HepG2 (cell line): ENCODE measurements around the gene ORM1. TPM values are rescaled to one million over a fixed set of nuclear protein-coding genes. Genes with fewer than 3 reads are reported as not detected.

Experiments
- ATAC-seq: fragments of 200-7000 bp; cut with Tn5 transposase; 3 replicates; pipeline ENCODE4 v1.9.1; 2020; ENCODE audit warnings: mild to moderate bottlenecking, moderate library complexity
- BruUV-seq: library from RNA; stranded (reverse); fragments of 400-500 nt; replicated peaks from 2 replicates; lab custom pipeline; 2021; lab: Mats Ljungman, UMichigan
- CTCF ChIA-PET: fragments of 300-600 bp; formaldehyde crosslinking; extraction: SDS; loops from one replicate; lab custom pipeline; 2021; ENCODE audit warnings: low total read pairs, inconsistent platforms, low intra/inter-chr PET ratio; lab: Yijun Ruan, JAX
- POLR2A ChIA-PET: fragments of 350-600 bp; sonication (Branson Sonifier 250); formaldehyde crosslinking; loops from one replicate; lab custom pipeline; 2020; ENCODE audit warnings: antibody characterized with exemption, inconsistent platforms; lab: Yijun Ruan, JAX
- DNase-seq: peaks from one replicate; pipeline ENCODE4 v3.0.0-alpha.2; 2015; ENCODE audit warnings: low spot score
- FAIRE-seq: peaks from 3 replicates; lab custom pipeline; 2011; peaks lifted over from hg19 to GRCh38; lab: Jason Lieb, UNC
- H2AFZ ChIP-seq: one replicate; pipeline ENCODE4 v1.6.1; 2011; ENCODE audit warnings: low read length, inconsistent platforms
- H3K27ac ChIP-seq: fragments of 300-600 bp; 3 replicates; pipeline ENCODE4 v1.8.0; 2011; ENCODE audit warnings: mixed run types, mild to moderate bottlenecking, mixed read lengths, low read length, inconsistent platforms; ENCODE audit not compliant: insufficient read depth; ENCODE audit errors: extremely low read length
- H3K27me3 ChIP-seq, 2 experiments: fragments of 200-600 bp in 1 of 2; 2 replicates in 1 of 2; 3 replicates in 1 of 2; pipeline versions ENCODE4 v1.6.0 to v1.8.0; 2011; ENCODE audit warnings: low read length in 2 of 2, mild to moderate bottlenecking in 2 of 2, moderate library complexity in 2 of 2, inconsistent platforms in 1 of 2; ENCODE audit not compliant: insufficient read depth in 2 of 2, control insufficient read depth in 1 of 2
- H3K36me3 ChIP-seq, 2 experiments: fragments of 200-600 bp in 1 of 2; replicated peaks in 1 of 2; 2 replicates in 1 of 2; 3 replicates in 1 of 2; pipeline versions ENCODE4 v1.5.1 to v1.8.0; 2011; ENCODE audit warnings: low read length in 2 of 2, inconsistent platforms in 1 of 2; ENCODE audit not compliant: insufficient read depth in 2 of 2, control insufficient read depth in 1 of 2
- H3K4me1 ChIP-seq: 2 replicates; pipeline ENCODE4 v1.5.1; 2012; ENCODE audit warnings: low read length, inconsistent platforms; ENCODE audit not compliant: insufficient read depth
- H3K4me2 ChIP-seq: 2 replicates; pipeline ENCODE4 v1.6.0; 2011; ENCODE audit warnings: low read depth, low read length, inconsistent platforms
- H3K4me3 ChIP-seq, 3 experiments: fragments of 200-600 bp in 1 of 3; sonication (generic), shearing (Covaris generic) in 1 of 3; replicated peaks in 1 of 3; 2 replicates each; pipeline ENCODE4 v1.5.1; 2011 to 2016; ENCODE audit warnings: low read length in 3 of 3, inconsistent platforms in 2 of 3, low read depth in 2 of 3, mild to moderate bottlenecking in 2 of 3, control low read depth in 1 of 3, mixed read lengths in 1 of 3; ENCODE audit not compliant: insufficient read depth in 1 of 3
- H3K79me2 ChIP-seq: one replicate; pipeline ENCODE4 v1.6.1; 2011; ENCODE audit warnings: low read length, inconsistent platforms; ENCODE audit not compliant: insufficient read depth
- H3K9ac ChIP-seq: 2 replicates; pipeline ENCODE4 v1.6.0; 2011; ENCODE audit warnings: mild to moderate bottlenecking, low read depth, low read length, inconsistent platforms; ENCODE audit not compliant: insufficient read depth
- H3K9me3 ChIP-seq: 2 replicates; pipeline ENCODE4 v1.5.1; 2012; ENCODE audit warnings: mild to moderate bottlenecking, low read length
- H4K20me1 ChIP-seq: 2 replicates; pipeline ENCODE4 v1.6.0; 2011; ENCODE audit warnings: inconsistent platforms, mild to moderate bottlenecking, low read length, moderate library complexity; ENCODE audit not compliant: insufficient read depth
- EP300 ChIP-seq, 3 experiments: sonication (generic) in 1 of 3; formaldehyde crosslinking in 1 of 3; IDR thresholded peaks; 2 replicates each; pipeline versions ENCODE4 v1.5.1 to v1.6.1; 2011 to 2020; ENCODE audit warnings: low read depth in 2 of 3, low read length in 2 of 3, borderline replicate concordance in 1 of 3, improper control_type of control experiment in 1 of 3, mild to moderate bottlenecking in 1 of 3, missing genetic modification reagents in 1 of 3, moderate library complexity in 1 of 3
- IKZF1 ChIP-seq: fragments of 450-650 bp; IDR thresholded peaks from 2 replicates; pipeline ENCODE4 v1.7.1; 2016
- KAT2B ChIP-seq: fragments of 150-350 bp; IDR thresholded peaks from 2 replicates; pipeline ENCODE4 v1.6.1; 2014; ENCODE audit warnings: low read depth, low read length, borderline replicate concordance
- MAFG ChIP-seq: sonication (generic); formaldehyde crosslinking; IDR thresholded peaks from 2 replicates; pipeline ENCODE4 v1.5.1; 2020; ENCODE audit warnings: mild to moderate bottlenecking, missing genetic modification reagents
- RAD21 ChIP-seq: fragments of 450-650 bp; formaldehyde crosslinking; IDR thresholded peaks from 2 replicates; pipeline ENCODE4 v1.5.0; 2020; ENCODE audit warnings: mild to moderate bottlenecking
- SETDB1 ChIP-seq: sonication (generic); formaldehyde crosslinking; IDR thresholded peaks from 2 replicates; pipeline ENCODE4 v1.5.1; 2020; ENCODE audit warnings: missing genetic modification reagents, mild to moderate bottlenecking, borderline replicate concordance
- SIN3B ChIP-seq: fragments of 150-350 bp; IDR thresholded peaks from 2 replicates; pipeline ENCODE4 v1.6.1; 2014; ENCODE audit warnings: low read length
- SMC3 ChIP-seq: IDR thresholded peaks from 2 replicates; pipeline ENCODE4 v1.6.1; 2011; ENCODE audit warnings: low read length, improper control_type of control experiment
- ZNF337 ChIP-seq: sonication (generic); formaldehyde crosslinking; IDR thresholded peaks from 2 replicates; pipeline ENCODE4 v1.5.1; 2020; ENCODE audit warnings: missing genetic modification reagents, low read depth, mild to moderate bottlenecking, borderline replicate concordance
- ZNF367 ChIP-seq: sonication (generic); formaldehyde crosslinking; IDR thresholded peaks from 2 replicates; pipeline ENCODE4 v1.4.0; 2020; ENCODE audit warnings: missing genetic modification reagents, borderline replicate concordance
- ZNF382 ChIP-seq: sonication (generic); formaldehyde crosslinking; IDR thresholded peaks from 2 replicates; pipeline ENCODE4 v1.5.0; 2020; ENCODE audit warnings: missing genetic modification reagents, mild to moderate bottlenecking, borderline replicate concordance
- ZNF512B ChIP-seq: sonication (generic); formaldehyde crosslinking; IDR thresholded peaks from 2 replicates; pipeline ENCODE4 v1.5.1; 2020; ENCODE audit warnings: missing genetic modification reagents, mild to moderate bottlenecking, borderline replicate concordance
- ZNF746 ChIP-seq: sonication (generic); formaldehyde crosslinking; IDR thresholded peaks from 2 replicates; pipeline ENCODE4 v1.8.0; 2022; ENCODE audit warnings: mild to moderate bottlenecking, missing genetic modification reagents
- ZNF83 ChIP-seq: sonication (generic); formaldehyde crosslinking; IDR thresholded peaks from 2 replicates; pipeline ENCODE4 v1.4.0; 2020; ENCODE audit warnings: missing genetic modification reagents, mild to moderate bottlenecking, borderline replicate concordance
- WGBS: methylation state at CpG from one replicate; pipeline ENCODE4 v1.1.6; 2017; ENCODE audit warnings: low lambda C conversion rate; 5-methylcytosine and 5-hydroxymethylcytosine counted together
- in situ Hi-C: cut with HindIII; loops from 2 replicates; pipeline ENCODE4 v1.10.0; 2017; ENCODE audit warnings: low pct_unique_long_range_greater_than_20kb; ENCODE audit not compliant: extremely low pct_ligation_motif_present
- intact Hi-C: fragments of 100-400 bp; cut with micrococcal nuclease; formaldehyde crosslinking; loops from one replicate; pipeline ENCODE4 v1.10.0; 2022; ENCODE audit not compliant: unreplicated experiment
- polyA plus RNA-seq, 8 experiments: library from polyadenylated mRNA; depleted of rRNA in 3 of 8; stranded (reverse) in 7 of 8; unstranded in 1 of 8; fragments of >200 nt; fragmentation: Illumina TruSeq in 4 of 8; extraction: Trizol in 4 of 8; gene quantifications; 2 replicates each; pipeline versions ENCODE4 v1.2.1 to v1.2.3, GENCODE V29; 2011 to 2016; ENCODE audit warnings: low read depth in 4 of 8, missing spikeins in 1 of 8, mixed read lengths in 1 of 8; ENCODE audit not compliant: insufficient read depth in 1 of 8
- total RNA-seq, 5 experiments: library from RNA; depleted of rRNA; stranded (reverse); fragments of >200 nt; fragmentation: Illumina TruSeq; extraction: Trizol; gene quantifications; 2 replicates each; pipeline ENCODE4 v1.2.3, GENCODE V29; 2016; ENCODE audit warnings: low read depth in 1 of 5

Gene ORM1
- total and polyA plus RNA-seq, 2 of the 13 experiments (the other 11 are each of a cell fraction or from before 2014, with no cell fraction given) = 699 to 1,180 TPM

- intact Hi-C loops (no loop called here), in situ Hi-C loops (no loop called here)
- Histone ChIP-seq H3K27me3 (no peaks in the 10 kb centered on the region), H3K4me3 (no peak overlapping the region), H3K79me2 (no peaks in the 10 kb centered on the region), H3K9ac (no peak overlapping the region), H3K4me2 (no peak overlapping the region), H3K9me3 (no peaks in the 10 kb centered on the region), H4K20me1 (no peaks in the 10 kb centered on the region), H3K27ac (no peak overlapping the region), H3K36me3 (peaks cover 2 to 16% of the 10 kb centered on the region in 2 experiments; a peak in 3 of 5 replicates), H3K4me1 (no peaks in the 10 kb centered on the region), H2AFZ (no peak overlapping the region)
- 87% methylated on average over 13 of the region's 14 CpGs for WGBS
- BruUV-seq = no TSS peak
- ChIA-PET POLR2A (interaction anchor here (0.6 kb wide), 1 partner anchor 9 kb away, joined by 3 read pairs; no protein-coding TSS in a partner anchor), CTCF (no interaction called here)
- FAIRE-seq (no peak), ATAC-seq (no peak), DNase-seq (no peak)
- TF ChIP-seq ZNF337 (CRISPR knock-in tag) (no peak), ZNF746 (CRISPR knock-in tag) (no peak)
Measured at GRCh38 chr9:114371973-114372917, 49.3 kb downstream of the ORM1 start.

DNA sequence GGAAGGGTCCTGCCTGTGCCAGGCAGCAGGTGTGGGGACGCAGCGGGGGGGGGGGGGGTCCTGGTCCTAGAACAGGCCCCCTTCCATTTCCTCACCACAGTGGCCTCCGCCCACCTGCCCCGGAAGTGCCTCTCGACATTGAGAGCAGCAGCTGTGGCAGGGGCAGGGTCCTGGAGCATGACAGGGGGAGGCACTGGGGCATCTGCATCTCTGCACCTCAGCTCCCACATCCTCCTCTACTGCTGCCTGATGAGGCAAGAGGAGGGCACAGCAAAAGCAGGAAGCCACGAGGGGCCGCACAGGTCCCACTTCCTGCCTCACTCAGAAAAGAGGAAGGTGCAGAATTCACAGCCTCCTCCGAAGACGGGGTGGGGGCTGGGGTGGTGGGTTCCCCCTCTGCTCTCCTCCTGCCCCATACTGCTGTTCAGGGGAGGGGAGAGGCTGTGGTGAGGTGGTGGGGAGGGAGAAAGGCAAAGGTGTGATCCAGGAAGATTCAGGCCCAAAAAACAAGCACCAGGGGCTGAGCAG lies 50.1 kb downstream of the ORM1 start:
- H3K27ac ChIP-seq = no peak overlapping the region
- no peak for ATAC-seq
- H3K4me1 ChIP-seq = no peaks in the 10 kb centered on the region
- no TSS peak for BruUV-seq
- H3K27me3 ChIP-seq = no peaks in the 10 kb centered on the region
- no peaks in the 10 kb centered on the region for H3K9me3 ChIP-seq
- H3K79me2 ChIP-seq = no peaks in the 10 kb centered on the region
- ChIA-PET CTCF (no interaction called here), POLR2A (interaction anchor here (0.6 kb wide), 1 partner anchor 8 kb away, joined by 3 read pairs; no protein-coding TSS in a partner anchor)
- FAIRE-seq = no peak
- H3K4me3 ChIP-seq = no peak overlapping the region
- DNase-seq = no peak
- H3K4me2 ChIP-seq = no peak overlapping the region
- H2AFZ ChIP-seq = no peak overlapping the region
- no peaks in the 10 kb centered on the region for H4K20me1 ChIP-seq
- WGBS = 94% methylated on average over 6 of the region's 9 CpGs
- intact Hi-C loops = no loop called here
- peaks cover 2 to 11% of the 10 kb centered on the region in 2 experiments; a peak in 3 of 5 replicates for H3K36me3 ChIP-seq
- in situ Hi-C loops = no loop called here
- H3K9ac ChIP-seq = no peak overlapping the region
- TF ChIP-seq MAFG (CRISPR knock-in tag) (no peak), ZNF512B (CRISPR knock-in tag) (no peak), SIN3B (no peak), ZNF83 (no peak), SMC3 (no peak), IKZF1 (no peak), RAD21 (no peak), SETDB1 (CRISPR knock-in tag) (no peak), ZNF382 (CRISPR knock-in tag) (no peak), ZNF367 (no peak), KAT2B (no peak), EP300 (IDR thresholded peaks at IDR 0.05; ENCODE audit: low read depth in 2 of 2, low read length in 2 of 2) (no peak), EP300 (CRISPR knock-in tag; IDR thresholded peaks at IDR 0.05; ENCODE audit: borderline replicate concordance) (no peak)
